ENCODE measurements around the gene ATF2.

The ATF2 gene

GRCh38 chr2:175076272-175076671 lies 91.7 kb downstream of the ATF2 start:
- DNase-seq: no peak

DNA sequence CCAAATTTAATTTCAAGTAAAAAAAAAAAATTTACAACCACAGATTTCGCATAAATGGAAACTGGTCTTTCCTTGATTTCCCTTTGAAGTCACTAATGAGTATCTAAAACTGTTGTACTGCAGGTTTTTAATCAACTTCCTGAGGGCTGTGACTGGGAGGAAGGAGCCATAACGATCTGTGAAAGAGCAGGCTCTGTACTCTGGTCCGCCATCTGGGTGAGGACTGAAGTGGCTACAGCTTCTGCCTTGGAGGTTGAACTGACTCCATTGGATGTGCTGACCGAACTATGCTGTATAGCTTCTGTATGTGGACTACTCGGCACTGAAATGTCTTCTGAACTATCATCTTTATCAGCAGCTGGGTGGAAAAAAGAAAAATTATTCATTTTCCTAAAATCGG lies 93.5 kb downstream of the ATF2 start:
- DNase-seq: no peak

DNA sequence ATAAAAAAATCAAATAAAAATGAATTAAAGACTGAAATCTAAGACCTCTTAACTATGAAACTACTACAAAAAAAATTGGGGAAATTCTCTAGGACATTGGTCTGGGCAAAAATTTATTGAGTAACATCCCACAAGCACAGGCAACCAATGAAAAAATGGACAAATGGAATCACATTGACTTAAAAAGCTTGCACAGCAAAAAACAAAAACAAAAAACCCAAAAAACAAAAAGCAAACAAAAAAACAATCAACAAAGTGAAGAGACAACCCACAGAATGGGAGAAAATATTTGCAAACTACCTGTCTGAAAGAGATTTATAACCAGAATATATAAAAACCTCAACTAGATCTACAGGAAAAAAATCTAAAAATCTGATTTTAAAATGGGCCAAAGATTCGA lies 99.5 kb downstream of the ATF2 start:
- no peak for DNase-seq

DNA sequence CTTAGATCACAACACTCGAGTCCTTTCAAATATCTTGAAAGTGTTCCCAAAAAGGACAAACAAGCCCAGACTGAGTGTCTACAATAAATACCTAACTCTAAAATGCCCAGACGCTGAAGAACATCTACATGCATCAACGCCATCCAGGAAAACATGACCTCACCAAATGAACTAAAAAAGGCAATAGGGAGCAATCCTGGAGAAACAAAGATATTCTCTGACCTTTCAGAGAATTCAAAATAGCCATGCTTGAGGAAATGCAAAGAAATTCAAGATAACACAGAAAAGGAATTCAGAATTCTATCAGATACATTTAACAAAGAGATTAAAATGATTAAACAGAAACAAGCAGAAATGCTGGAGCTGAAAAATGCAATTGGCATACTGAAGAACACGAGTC lies 101.6 kb downstream of the ATF2 start:
- DNase-seq: no peak

DNA sequence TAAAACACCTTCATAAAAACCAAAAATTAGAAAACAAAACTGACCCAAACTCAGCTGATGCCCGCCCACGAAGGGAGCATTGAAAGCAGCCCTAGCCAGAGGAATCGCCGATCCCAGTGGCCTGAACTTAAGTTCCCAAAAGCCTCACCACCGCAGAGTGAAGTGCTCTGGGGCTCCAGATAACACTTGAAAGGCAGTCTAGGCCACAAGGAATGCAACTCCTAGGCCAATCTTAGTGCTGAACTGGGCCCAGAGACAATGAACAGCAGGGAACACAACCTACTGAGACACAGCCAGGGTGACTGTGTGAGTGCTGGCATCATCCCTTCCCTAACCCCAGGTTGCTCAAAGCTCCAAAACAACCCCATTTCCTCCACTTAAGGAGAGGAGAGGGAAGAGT lies 103.2 kb downstream of the ATF2 start:
- no peak for DNase-seq

GRCh38 chr2:175063741-175064140 lies 104.3 kb downstream of the ATF2 start:
- DNase-seq: no peak

GRCh38 chr2:175062787-175063585 lies 105.0 kb downstream of the ATF2 start:
- no peak for DNase-seq

DNA sequence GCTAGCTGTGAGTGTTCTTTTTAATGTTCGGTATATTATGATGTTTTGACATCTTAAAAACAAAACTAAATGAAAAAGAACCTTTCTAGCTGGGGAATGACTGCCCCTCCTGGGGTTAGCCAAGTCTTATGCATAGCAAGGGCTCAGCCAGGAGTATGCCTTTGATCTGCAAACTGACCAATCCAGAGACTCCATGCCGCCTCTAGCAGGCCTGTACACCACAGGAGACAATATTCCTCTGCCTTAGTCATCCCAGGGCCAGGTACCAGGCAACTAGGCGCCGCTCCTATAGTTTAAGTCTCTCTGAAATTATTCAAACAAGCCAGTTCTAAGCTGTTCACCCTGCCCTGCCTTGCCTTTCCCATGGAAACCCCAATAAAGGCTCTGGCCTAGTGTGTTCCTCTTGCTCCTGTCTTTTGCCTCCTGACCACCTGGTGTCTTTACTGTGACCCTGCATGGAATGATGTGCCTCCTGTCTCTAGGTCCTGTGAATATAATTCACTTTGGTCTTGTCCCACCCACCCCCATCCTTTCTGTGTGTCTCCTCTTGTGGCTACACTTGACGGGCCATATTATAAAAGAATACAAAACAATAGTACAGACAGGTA lies 110.8 kb downstream of the ATF2 start:
- DNase-seq: no peak

DNA sequence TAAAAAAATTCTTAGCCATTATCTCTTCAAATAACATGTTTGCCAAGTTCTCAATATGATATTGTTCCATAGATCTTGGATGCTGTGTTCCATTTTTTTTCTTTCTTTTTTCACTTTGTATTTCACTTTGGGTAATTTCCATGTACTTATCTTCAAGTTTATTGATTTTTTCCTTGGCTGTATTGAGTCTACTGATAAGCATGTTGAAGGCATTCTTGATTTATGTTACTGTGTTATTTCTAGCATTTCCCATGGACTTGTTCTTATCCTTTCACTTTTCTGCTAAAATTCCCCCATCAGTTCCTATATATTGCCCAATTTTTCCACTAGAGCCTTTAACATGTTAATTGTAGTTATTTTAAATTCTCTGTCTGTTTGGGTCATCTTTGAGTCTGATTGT lies 112.0 kb downstream of the ATF2 start:
- no peak for DNase-seq

GRCh38 chr2:175054340-175054739 lies 113.7 kb downstream of the ATF2 start:
- DNase-seq: no peak

GRCh38 chr2:175049661-175050060 lies 118.3 kb downstream of the ATF2 start:
- DNase-seq: no peak

DNA sequence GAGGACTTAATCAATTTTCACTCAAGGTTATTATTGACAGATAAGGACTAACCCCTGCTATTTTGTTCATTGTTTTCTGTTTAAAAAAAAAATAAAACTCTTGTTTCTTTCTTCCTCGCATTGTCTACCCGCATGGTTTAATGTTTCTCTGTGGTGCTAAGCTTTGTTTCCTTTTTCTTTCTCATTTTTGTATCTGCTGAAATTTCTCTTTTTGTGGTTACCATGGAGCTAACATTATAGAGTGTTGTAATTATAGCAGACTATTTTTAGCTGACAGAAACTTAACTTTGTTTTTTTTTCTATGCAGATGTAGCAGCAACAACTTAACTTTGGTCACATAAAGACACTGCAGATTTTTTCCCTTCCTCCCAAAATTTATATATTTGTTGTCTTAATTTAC lies 119.7 kb downstream of the ATF2 start:
- no peak for DNase-seq

DNA sequence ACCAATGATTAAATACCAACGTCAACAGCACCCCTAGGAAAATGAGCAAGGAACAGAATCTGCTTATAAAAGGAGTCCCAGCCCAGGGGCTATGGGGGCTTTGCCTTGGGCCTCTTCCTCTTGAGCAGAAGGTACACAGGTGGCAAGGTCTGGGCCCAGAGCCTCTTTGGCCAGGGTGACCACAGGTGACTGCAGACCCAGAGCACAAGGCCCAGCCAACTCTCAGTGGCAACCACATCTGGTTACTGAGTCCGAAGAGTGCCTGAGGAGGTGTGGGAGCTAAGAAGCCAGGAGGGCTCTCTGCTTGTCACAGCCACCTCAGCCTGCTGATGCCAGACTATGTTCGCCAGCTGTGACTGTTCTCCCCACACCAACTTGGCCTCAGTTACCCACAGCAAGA lies 128.5 kb downstream of the ATF2 start:
- no peak for DNase-seq

DNA sequence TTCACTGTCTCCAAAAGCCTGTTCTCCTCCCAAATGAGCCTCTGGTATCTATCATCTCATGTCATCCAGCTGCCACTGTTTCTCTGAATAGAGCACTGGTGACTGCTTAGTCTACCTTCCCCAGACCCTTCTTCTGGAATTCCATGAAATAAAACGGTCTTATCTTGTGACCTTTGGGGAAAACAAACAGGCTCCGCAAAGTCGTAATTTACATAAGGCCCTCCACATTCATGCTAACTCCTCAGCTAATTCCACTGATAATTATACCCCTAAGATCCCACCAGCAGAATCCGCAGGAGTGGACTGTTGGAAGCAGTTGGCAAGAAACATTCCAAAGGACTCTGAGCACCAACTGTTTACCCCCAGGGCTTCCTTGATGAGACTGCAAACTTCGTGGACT lies 129.0 kb downstream of the ATF2 start:
- DNase-seq: no peak

GRCh38 chr2:175037941-175038340 lies 130.1 kb downstream of the ATF2 start:
- no peak for DNase-seq

GRCh38 chr2:175036582-175037018 lies 131.4 kb downstream of the ATF2 start:
- peak; percentile 3 for DNase-seq

GRCh38 chr2:175035806-175036205 lies 132.2 kb downstream of the ATF2 start:
- DNase-seq: no peak

DNA sequence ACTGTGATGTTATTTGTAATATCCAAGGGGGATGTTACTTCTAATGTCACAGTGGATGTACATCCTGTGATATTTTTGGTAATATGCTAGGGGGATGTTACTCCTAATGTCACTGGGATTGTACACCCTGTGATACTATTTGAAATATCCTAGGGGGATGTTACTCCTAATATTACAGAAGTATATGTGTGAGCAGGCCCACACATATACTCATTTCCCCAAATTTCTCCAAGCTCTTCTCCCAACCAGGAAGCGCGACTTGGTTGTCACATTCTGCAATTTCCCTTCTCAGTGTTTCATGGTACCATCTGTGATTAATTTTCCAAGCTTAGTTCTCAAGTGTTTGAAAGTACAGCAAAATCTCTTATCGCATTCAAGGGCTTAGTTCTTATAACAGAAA lies 133.3 kb downstream of the ATF2 start:
- DNase-seq: no peak

DNA sequence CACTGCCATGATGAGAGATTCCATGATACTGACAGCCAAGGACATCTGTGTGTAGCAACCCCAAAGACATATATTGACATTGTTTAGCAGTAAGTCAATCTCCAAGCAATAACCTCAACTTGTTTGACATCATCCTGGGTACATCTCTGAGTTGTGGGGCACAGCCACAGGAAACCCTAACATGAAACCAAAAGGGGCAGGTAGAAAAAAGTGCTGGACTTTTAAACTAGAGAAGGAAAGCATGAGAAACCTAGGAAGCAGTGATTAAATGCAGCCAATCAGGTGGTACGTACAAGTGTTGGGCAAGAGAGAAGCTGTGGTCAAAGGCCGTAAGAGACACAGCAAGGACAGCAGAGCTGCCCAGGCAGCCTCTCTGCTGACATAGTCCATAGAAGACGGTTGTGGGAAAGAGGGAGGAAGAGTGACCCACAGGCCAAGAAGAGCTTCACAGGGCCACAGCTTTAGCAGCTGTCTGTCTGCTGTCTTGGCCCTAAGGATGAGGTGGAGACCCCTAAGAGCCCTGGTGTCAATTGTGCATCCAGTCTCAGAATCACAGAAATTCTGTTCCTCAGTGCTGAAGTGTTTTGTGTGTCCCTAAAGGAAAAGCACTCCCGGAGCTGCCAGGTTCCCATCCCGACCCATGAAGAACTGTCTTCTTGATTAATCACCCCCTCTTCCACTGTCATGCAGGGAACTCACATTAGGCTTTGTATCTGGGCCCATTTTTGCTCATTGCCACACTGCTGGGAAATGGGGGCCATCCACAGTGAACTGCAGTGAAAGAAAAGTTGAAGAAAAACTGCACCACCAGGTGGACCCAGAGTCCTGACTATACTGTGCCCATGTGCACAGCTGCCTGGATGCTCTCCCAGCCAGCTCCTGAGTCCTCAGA lies 137.4 kb downstream of the ATF2 start:
- peak; percentile 48 for DNase-seq

DNA sequence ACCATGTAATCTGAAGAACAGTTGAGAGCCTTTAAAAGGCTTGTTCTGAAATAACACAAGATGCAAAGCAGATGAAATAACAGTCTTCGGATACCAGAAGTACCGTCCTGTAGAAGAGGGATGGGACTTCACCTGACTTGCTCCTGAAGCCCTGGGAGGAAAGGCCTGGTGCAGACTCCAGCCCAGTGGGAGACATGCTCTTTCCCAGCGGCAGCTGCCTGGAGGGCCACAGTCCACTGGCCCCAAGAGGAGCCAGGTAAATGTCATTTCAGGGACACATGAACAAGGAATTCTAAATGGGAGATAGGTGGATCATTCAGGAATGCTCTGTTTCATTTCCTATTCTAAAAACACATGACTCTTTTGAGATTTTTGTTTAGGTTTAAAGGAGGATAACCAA lies 140.2 kb downstream of the ATF2 start:
- no peak for DNase-seq

- no peak for DNase-seq
Observed at GRCh38 chr2:175026385-175026784, 141.6 kb downstream of the ATF2 start.

GRCh38 chr2:175025946-175026345 lies 142.1 kb downstream of the ATF2 start:
- DNase-seq: no peak

- DNase-seq: no peak
Observed at GRCh38 chr2:175025233-175025632, 142.8 kb downstream of the ATF2 start.

DNA sequence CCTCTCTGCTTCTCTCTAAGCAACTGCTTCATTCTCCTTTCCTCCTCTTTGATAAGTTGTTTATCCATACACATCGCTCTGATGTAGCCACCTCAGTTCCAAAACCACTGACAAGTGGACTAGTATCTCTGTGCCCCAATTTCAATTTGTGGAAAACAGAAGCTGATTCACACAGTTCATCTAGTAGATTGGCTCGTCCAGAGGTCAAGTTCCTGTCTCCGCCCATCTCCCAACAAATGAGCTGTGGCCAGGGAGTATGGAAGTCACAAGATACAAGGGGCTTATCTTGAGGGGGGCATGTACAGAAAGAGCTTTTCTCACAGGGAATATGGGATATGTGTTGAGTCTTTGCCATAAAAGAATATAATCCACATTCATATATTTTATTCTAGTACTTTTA lies 145.1 kb downstream of the ATF2 start:
- DNase-seq: no peak
